ENCODE data around the gene CACNA1C. TPM values are rescaled to one million over a fixed set of nuclear protein-coding genes. Genes with fewer than 3 reads are reported as not detected.

CACNA1C gene
- total RNA-seq, 2 donors from 2014 or later = 0.86 to 6.3 TPM

GRCh38 chr12:2366711-2367110, 313.9 kb downstream of the CACNA1C start:
- Histone ChIP-seq H3K4me1 (ENCODE audit: control insufficient read depth, insufficient read depth, low read length) (no peaks in the 10 kb centered on the region), H3K27ac (ENCODE audit: low read depth, low read length) (no peak overlapping the region), H3K4me3 (ENCODE audit: low read length) (no peak overlapping the region), H3K27me3 (ENCODE audit: control insufficient read depth, insufficient read depth, low read length, poor library complexity, severe bottlenecking) (no peaks in the 10 kb centered on the region), H3K9ac (ENCODE audit: extremely low read depth, low read length, poor library complexity, severe bottlenecking) (no peak overlapping the region), H3K36me3 (ENCODE audit: control insufficient read depth, insufficient read depth, low read length) (no peaks in the 10 kb centered on the region), H3K9me3 (ENCODE audit: control insufficient read depth, low read length) (peaks cover 10% of the 10 kb centered on the region)
- H3K27me3 Mint-ChIP-seq (ENCODE audit: insufficient read depth) = no peaks in the 10 kb centered on the region
- H3K4me1 Mint-ChIP-seq = no peaks in the 10 kb centered on the region
- H3K4me3 Mint-ChIP-seq = no peak overlapping the region
- WGBS, 2 experiments (ENCODE audit: insufficient coverage in 1 of 2, insufficient read length in 1 of 2) = 76 to 100% methylated on average over 1 to 3 of the region's 3 CpGs
- no peak for TF ChIP-seq CTCF (conservative IDR thresholded peaks at IDR 0.05)
- H3K36me3 Mint-ChIP-seq (ENCODE audit: low read depth) = peaks cover 5% of the 10 kb centered on the region
- H3K9me3 Mint-ChIP-seq = peaks cover 13% of the 10 kb centered on the region
- DNase-seq = no peak
- H3K27ac Mint-ChIP-seq = no peak overlapping the region

GRCh38 chr12:2372178-2372577, 319.4 kb downstream of the CACNA1C start:
- Mint-ChIP-seq H3K27ac (no peak overlapping the region), H3K4me3 (no peak overlapping the region), H3K4me1 (peaks cover 14% of the 10 kb centered on the region), H3K27me3 (ENCODE audit: insufficient read depth) (peaks cover 2% of the 10 kb centered on the region), H3K9me3 (peaks cover 2% of the 10 kb centered on the region), H3K36me3 (ENCODE audit: low read depth) (peaks cover under 1% of the 10 kb centered on the region)
- TF ChIP-seq CTCF (conservative IDR thresholded peaks at IDR 0.05) = no peak
- H3K9me3 ChIP-seq (ENCODE audit: control insufficient read depth, low read length) = peaks cover 2% of the 10 kb centered on the region
- no peak overlapping the region for H3K4me3 ChIP-seq (ENCODE audit: low read length)
- H3K36me3 ChIP-seq (ENCODE audit: control insufficient read depth, insufficient read depth, low read length) = no peaks in the 10 kb centered on the region
- H3K9ac ChIP-seq (ENCODE audit: extremely low read depth, low read length, poor library complexity, severe bottlenecking) = no peak overlapping the region
- WGBS, 2 experiments (ENCODE audit: insufficient coverage in 1 of 2, insufficient read length in 1 of 2) = 58 to 87% methylated on average over 3 to 6 of the region's 6 CpGs
- H3K27ac ChIP-seq (ENCODE audit: low read depth, low read length) = no peak overlapping the region
- H3K4me1 ChIP-seq (ENCODE audit: control insufficient read depth, insufficient read depth, low read length) = no peaks in the 10 kb centered on the region
- peak; percentile 37 for DNase-seq
- no peaks in the 10 kb centered on the region for H3K27me3 ChIP-seq (ENCODE audit: control insufficient read depth, insufficient read depth, low read length, poor library complexity, severe bottlenecking)

- H3K27me3 ChIP-seq (ENCODE audit: control insufficient read depth, insufficient read depth, low read length, poor library complexity, severe bottlenecking) = no peaks in the 10 kb centered on the region
- peaks cover 2% of the 10 kb centered on the region for H3K27me3 Mint-ChIP-seq (ENCODE audit: insufficient read depth)
- no peaks in the 10 kb centered on the region for H3K9me3 ChIP-seq (ENCODE audit: control insufficient read depth, low read length)
- no peak overlapping the region for H3K4me3 ChIP-seq (ENCODE audit: low read length)
- H3K36me3 ChIP-seq (ENCODE audit: control insufficient read depth, insufficient read depth, low read length) = no peaks in the 10 kb centered on the region
- 92 to 94% methylated on average over 9 to 12 of the region's 12 CpGs for WGBS, 2 experiments (ENCODE audit: insufficient coverage in 1 of 2, insufficient read length in 1 of 2)
- peak; percentile 43 for DNase-seq
- no peak for TF ChIP-seq CTCF (conservative IDR thresholded peaks at IDR 0.05)
- no peak overlapping the region for H3K27ac ChIP-seq (ENCODE audit: low read depth, low read length)
- H3K4me3 Mint-ChIP-seq = no peak overlapping the region
- no peaks in the 10 kb centered on the region for H3K36me3 Mint-ChIP-seq (ENCODE audit: low read depth)
- H3K9me3 Mint-ChIP-seq = no peaks in the 10 kb centered on the region
- peaks cover 15% of the 10 kb centered on the region for H3K4me1 Mint-ChIP-seq
- H3K9ac ChIP-seq (ENCODE audit: extremely low read depth, low read length, poor library complexity, severe bottlenecking) = no peak overlapping the region
- no peak overlapping the region for H3K27ac Mint-ChIP-seq
- H3K4me1 ChIP-seq (ENCODE audit: control insufficient read depth, insufficient read depth, low read length) = no peaks in the 10 kb centered on the region
These were observed 319.9 kb downstream of the CACNA1C start for GRCh38 chr12:2372735-2373134.

All from endodermal cell (in vitro differentiated cells).